SK-N-SH (cell line): Measurements from ENCODE around the gene ESRRG. TPM values are rescaled to one million over a fixed set of nuclear protein-coding genes. Genes with fewer than 3 reads are reported as not detected.

ENCODE experiments used
- CTCF ChIA-PET: fragments of 300-600, 350-600 bp; formaldehyde crosslinking; extraction: SDS; loops from one replicate; lab custom pipeline; 2021; lab: Yijun Ruan, JAX
- POLR2A ChIA-PET: fragments of 350-600 bp; sonication (Branson Sonifier 250); formaldehyde crosslinking; extraction: SDS; loops from one replicate; lab custom pipeline; 2020; ENCODE audit warnings: antibody characterized with exemption, inconsistent platforms; lab: Yijun Ruan, JAX
- DNase-seq: peaks from one replicate; pipeline ENCODE4 v3.0.0; 2012
- H2AFZ ChIP-seq: fragments of 200-600 bp; sonication (generic); 2 replicates; pipeline ENCODE4 v1.8.1; 2016; ENCODE audit warnings: antibody characterized with exemption, mild to moderate bottlenecking, low read depth
- H3F3A ChIP-seq: fragments of 200-600 bp; sonication (generic); replicated peaks from 2 replicates; pipeline ENCODE3; 2016; ENCODE audit warnings: antibody characterized with exemption, mild to moderate bottlenecking; ENCODE audit not compliant: insufficient read depth
- H3K27ac ChIP-seq, 2 experiments: fragments of 200-500 bp in 1 of 2; fragments of 200-600 bp in 1 of 2; sonication (Bioruptor generic) in 1 of 2; sonication (generic), shearing (Covaris generic) in 1 of 2; 2 replicates each; pipeline versions ENCODE4 v1.5.1 to v1.6.1; 2014 to 2016; ENCODE audit warnings: low read depth in 2 of 2, inconsistent platforms in 1 of 2, low read length in 1 of 2, mild to moderate bottlenecking in 1 of 2, mixed read lengths in 1 of 2
- H3K27me3 ChIP-seq: fragments of 200-600 bp; sonication (generic), shearing (Covaris generic); 2 replicates; pipeline ENCODE4 v1.6.1; 2016; ENCODE audit warnings: mixed run types; ENCODE audit not compliant: insufficient read depth
- H3K36me3 ChIP-seq, 2 experiments: fragments of 200-500 bp in 1 of 2; fragments of 200-600 bp in 1 of 2; sonication (Bioruptor generic) in 1 of 2; sonication (generic) in 1 of 2; replicated peaks in 1 of 2; 2 replicates each; pipeline versions ENCODE3 to v1.5.1; 2014 to 2016; ENCODE audit warnings: low read length in 1 of 2, mild to moderate bottlenecking in 1 of 2; ENCODE audit not compliant: insufficient read depth in 2 of 2, control insufficient read depth in 1 of 2
- H3K4me1 ChIP-seq, 2 experiments: fragments of 200-500 bp in 1 of 2; fragments of 200-600 bp in 1 of 2; sonication (Bioruptor generic) in 1 of 2; sonication (generic), shearing (Covaris generic) in 1 of 2; 2 replicates each; pipeline versions ENCODE4 v1.5.1 to v1.6.1; 2014 to 2016; ENCODE audit warnings: low read depth in 1 of 2, low read length in 1 of 2, mixed run types in 1 of 2; ENCODE audit not compliant: insufficient read depth in 2 of 2, control insufficient read depth in 1 of 2
- H3K4me2 ChIP-seq: fragments of 200-600 bp; sonication (generic), shearing (Covaris generic); 2 replicates; pipeline ENCODE4 v1.6.1; 2017; ENCODE audit warnings: mixed run types
- H3K4me3 ChIP-seq, 2 experiments: fragments of 200-500 bp in 1 of 2; fragments of 200-600 bp in 1 of 2; sonication (Bioruptor generic) in 1 of 2; sonication (generic), shearing (Covaris generic) in 1 of 2; 2 replicates each; pipeline versions ENCODE4 v1.5.1 to v1.8.1; 2014 to 2016; ENCODE audit warnings: low read depth in 2 of 2, inconsistent platforms in 1 of 2, low read length in 1 of 2, mild to moderate bottlenecking in 1 of 2, mixed read lengths in 1 of 2, moderate library complexity in 1 of 2
- H3K79me2 ChIP-seq: fragments of 200-600 bp; sonication (generic); 2 replicates; pipeline ENCODE4 v1.8.1; 2017; ENCODE audit warnings: mild to moderate bottlenecking; ENCODE audit not compliant: insufficient read depth
- H3K9ac ChIP-seq: fragments of 200-600 bp; sonication (generic); 2 replicates; pipeline ENCODE4 v1.6.1; 2017; ENCODE audit warnings: mixed run types
- H3K9me2 ChIP-seq: fragments of 200-600 bp; sonication (generic); 2 replicates; pipeline ENCODE4 v1.6.1; 2017; ENCODE audit warnings: mixed run types
- H3K9me3 ChIP-seq: fragments of 200-600 bp; sonication (generic); 2 replicates; pipeline ENCODE4 v1.6.1; 2017; ENCODE audit warnings: mixed run types, mild to moderate bottlenecking, moderate library complexity
- H4K20me1 ChIP-seq: fragments of 200-600 bp; sonication (generic); 2 replicates; pipeline ENCODE4 v1.6.1; 2017; ENCODE audit warnings: mild to moderate bottlenecking, mixed run types; ENCODE audit not compliant: insufficient read depth
- CHD2 ChIP-seq: fragments of 150-350 bp; IDR thresholded peaks from 2 replicates; pipeline ENCODE4 v1.6.1; 2018; ENCODE audit warnings: low read length; ENCODE audit not compliant: partially characterized antibody
- ELF1 ChIP-seq: IDR thresholded peaks from 2 replicates; pipeline ENCODE4 v1.4.0; 2012
- EP300 ChIP-seq, 2 experiments: IDR thresholded peaks; 2 replicates each; pipeline versions ENCODE4 v1.4.0 to v1.6.1; 2012; ENCODE audit warnings: borderline replicate concordance in 1 of 2, low read depth in 1 of 2, low read length in 1 of 2
- EZH2phosphoT487 ChIP-seq: fragments of 200-600 bp; sonication (generic); IDR thresholded peaks from 2 replicates; pipeline ENCODE4 v1.6.1; 2017; ENCODE audit warnings: low read depth, mixed run types, mild to moderate bottlenecking, antibody characterized with exemption, moderate library complexity, borderline replicate concordance
- FOXJ3 ChIP-seq: sonication (generic); formaldehyde crosslinking; IDR thresholded peaks from 2 replicates; pipeline ENCODE4 v1.5.1; 2020; ENCODE audit warnings: mild to moderate bottlenecking, missing genetic modification reagents
- GATA2 ChIP-seq: sonication (generic); formaldehyde crosslinking; IDR thresholded peaks from 2 replicates; pipeline ENCODE4 v1.5.0; 2020; ENCODE audit warnings: mild to moderate bottlenecking, missing genetic modification reagents
- IRF3 ChIP-seq: fragments of 150-350 bp; IDR thresholded peaks from 2 replicates; pipeline ENCODE4 v1.6.1; 2016; ENCODE audit warnings: mild to moderate bottlenecking, low read depth, low read length
- JUND ChIP-seq: IDR thresholded peaks from 2 replicates; pipeline ENCODE4 v1.4.0; 2012
- MXI1 ChIP-seq: IDR thresholded peaks from 2 replicates; pipeline ENCODE4 v1.6.1; 2012; ENCODE audit warnings: mild to moderate bottlenecking, low read depth, low read length, improper control_type of control experiment
- NFIC ChIP-seq: IDR thresholded peaks from 2 replicates; pipeline ENCODE4 v1.4.0; 2012; ENCODE audit warnings: borderline replicate concordance
- POLR2AphosphoS5 ChIP-seq: IDR thresholded peaks from 2 replicates; pipeline ENCODE4 v1.6.1; 2012; ENCODE audit warnings: low read depth, low read length
- RAD21 ChIP-seq: IDR thresholded peaks from 2 replicates; pipeline ENCODE4 v1.6.1; 2012; ENCODE audit warnings: mild to moderate bottlenecking, low read length
- RCOR1 ChIP-seq: fragments of 150-350 bp; IDR thresholded peaks from 2 replicates; pipeline ENCODE4 v1.6.1; 2017; ENCODE audit warnings: antibody characterized with exemption, low read length
- RFX5 ChIP-seq: IDR thresholded peaks from 2 replicates; pipeline ENCODE4 v1.6.1; 2012; ENCODE audit warnings: mild to moderate bottlenecking, improper control_type of control experiment, low read length
- RXRA ChIP-seq: IDR thresholded peaks from 2 replicates; pipeline ENCODE4 v1.4.0; 2012; ENCODE audit warnings: low read depth, mild to moderate bottlenecking, borderline replicate concordance
- TAF1 ChIP-seq: IDR thresholded peaks from 2 replicates; pipeline ENCODE4 v1.6.1; 2012; ENCODE audit warnings: low read depth, mild to moderate bottlenecking, low read length, moderate library complexity, borderline replicate concordance
- TCF12 ChIP-seq: IDR thresholded peaks from 2 replicates; pipeline ENCODE4 v1.4.0; 2012
- TEAD4 ChIP-seq: IDR thresholded peaks from 2 replicates; pipeline ENCODE4 v1.4.0; 2012; ENCODE audit warnings: mild to moderate bottlenecking, borderline replicate concordance; ENCODE audit not compliant: insufficient read depth
- WGBS: methylation state at CpG from one replicate; pipeline ENCODE4 v1.1.6; 2017; ENCODE audit warnings: low lambda C conversion rate; 5-methylcytosine and 5-hydroxymethylcytosine counted together
- polyA plus RNA-seq, 3 experiments: library from polyadenylated mRNA; depleted of rRNA; stranded (reverse); fragments of >200 nt; gene quantifications; 2 replicates each; pipeline ENCODE4 v1.2.3, GENCODE V29; 2012

ESRRG gene
- polyA plus RNA-seq, 1 of the 3 experiments (the other 2 are of a cell fraction), result 0.26 TPM

GRCh38 chr1:216606047-216606637 is 117.1 kb downstream of the ESRRG start:
- H3K4me2 ChIP-seq, result no peak overlapping the region
- peak; percentile 97 for TF ChIP-seq RCOR1
- TF ChIP-seq RFX5, result peak; percentile 35; the same call in 1 of the 2 replicates
- TF ChIP-seq CHD2, result peak; percentile 84
- TF ChIP-seq EP300 (IDR thresholded peaks at IDR 0.05; ENCODE audit: borderline replicate concordance in 1 of 2, low read depth in 1 of 2, low read length in 1 of 2), result peak in 1 of 2 experiments; percentile 97; a peak in 2 of 4 replicates
- 0 out of 2 replicates have a peak, but pooled peaks have one; percentile 41 for TF ChIP-seq POLR2AphosphoS5
- no peak for TF ChIP-seq ELF1
- no peak for TF ChIP-seq NFIC
- TF ChIP-seq RAD21, result peak; percentile 22; the same call in 1 of the 2 replicates
- peak; percentile 27; the same call in 1 of the 2 replicates for TF ChIP-seq MXI1
- TF ChIP-seq EZH2phosphoT487, result no peak
- peak; percentile 94 for TF ChIP-seq FOXJ3 (CRISPR knock-in tag)
- TF ChIP-seq JUND, result 0 out of 2 replicates have a peak, but pooled peaks have one; percentile 14
- peak; percentile 33; the same call in 1 of the 2 replicates for TF ChIP-seq TEAD4
- peak; percentile 99 for TF ChIP-seq GATA2 (CRISPR knock-in tag)
- TF ChIP-seq TCF12, result 0 out of 2 replicates have a peak, but pooled peaks have one; percentile 25
- TF ChIP-seq TAF1, result no peak
- WGBS, result 52% methylated on average over 4 of the region's 4 CpGs
- no peak overlapping the region for H3K4me3 ChIP-seq
- H3K27me3 ChIP-seq, result no peaks in the 10 kb centered on the region
- peak overlapping the region in 1 of 2 experiments; percentile 56; a peak in 1 of 4 replicates for H3K27ac ChIP-seq
- H2AFZ ChIP-seq, result no peak overlapping the region
- POLR2A ChIA-PET, result interaction anchor here (0.5 kb wide), 1 partner anchor 84 kb away, joined by 3 read pairs; no protein-coding TSS in a partner anchor
- no peaks in the 10 kb centered on the region for H4K20me1 ChIP-seq
- no peaks in the 10 kb centered on the region for H3F3A ChIP-seq
- CTCF ChIA-PET, result interaction anchor here (0.7 to 2.0 kb wide), 6 partner anchors 9 to 924 kb away, joined by 3 to 5 read pairs (median 4); no protein-coding TSS in a partner anchor
- no peaks in the 10 kb centered on the region for H3K36me3 ChIP-seq
- H3K9ac ChIP-seq, result no peak overlapping the region
- peaks cover 0 to 36% of the 10 kb centered on the region in 2 experiments; a peak in 2 of 4 replicates for H3K4me1 ChIP-seq
- no peaks in the 10 kb centered on the region for H3K9me3 ChIP-seq
- no peaks in the 10 kb centered on the region for H3K9me2 ChIP-seq
- H3K79me2 ChIP-seq, result no peaks in the 10 kb centered on the region
- peak; percentile 68 for DNase-seq

DNA sequence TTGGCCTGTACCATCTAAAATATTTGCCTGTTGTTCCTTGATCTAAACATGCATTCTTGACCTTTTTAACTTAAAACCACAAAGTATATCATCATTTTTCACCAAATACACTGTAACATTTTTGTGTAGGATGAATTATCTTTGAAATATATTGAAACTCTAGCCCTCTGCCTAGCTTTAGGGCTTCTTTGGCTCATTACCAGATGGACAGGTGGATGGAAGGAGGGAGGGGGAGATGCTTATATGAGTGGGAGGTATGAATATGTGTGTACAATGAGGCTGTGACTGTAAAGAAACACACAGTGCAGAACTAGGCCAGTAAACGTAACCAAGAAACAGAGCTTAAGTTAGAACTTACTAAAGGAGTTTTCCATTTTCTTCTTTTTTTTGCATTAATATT is 118.5 kb downstream of the ESRRG start:
- Histone ChIP-seq H3K9me2 (no peaks in the 10 kb centered on the region), H3K27me3 (no peaks in the 10 kb centered on the region), H3K27ac (peak overlapping the region in 1 of 2 experiments; percentile 43; a peak in 2 of 4 replicates), H3K4me3 (no peak overlapping the region), H3K9ac (no peak overlapping the region), H3F3A (no peaks in the 10 kb centered on the region), H3K9me3 (no peaks in the 10 kb centered on the region), H3K79me2 (no peaks in the 10 kb centered on the region), H3K36me3 (no peaks in the 10 kb centered on the region), H3K4me1 (peaks cover 0 to 45% of the 10 kb centered on the region in 2 experiments; a peak in 2 of 4 replicates), H4K20me1 (no peaks in the 10 kb centered on the region), H2AFZ (no peak overlapping the region), H3K4me2 (no peak overlapping the region)
- TF ChIP-seq RXRA, result peak; percentile 35; the same call in 1 of the 2 replicates
- TF ChIP-seq EP300 (IDR thresholded peaks at IDR 0.05; ENCODE audit: borderline replicate concordance in 1 of 2, low read depth in 1 of 2, low read length in 1 of 2), result no peak
- TF ChIP-seq IRF3, result no peak
- no peak for TF ChIP-seq RCOR1
- ChIA-PET CTCF (interaction anchor here (0.6 to 2.0 kb wide), 6 partner anchors 9 to 578 kb away, joined by 3 to 6 read pairs (median 4); no protein-coding TSS in a partner anchor), POLR2A (no interaction called here)
- no peak for DNase-seq
- 85% methylated on average over 1 of the region's 1 CpG for WGBS
